HuH-7.5 (cell line): Measurements from ENCODE around the gene DENND6B.
A peak's percentile ranks its signal among the peaks of the same experiment; 100 is the strongest.
"Not testable (repeated sequence)": the region's sequence is repeated elsewhere in the genome, so short reads cannot be mapped to it uniquely, and the experiment has no call there.

ENCODE experiments used
- DNase-seq: peaks from one replicate; pipeline ENCODE4 v3.0.0; 2011; ENCODE audit warnings: low spot score

Gene DENND6B

GRCh38 chr22:50273352-50273751 lies 53.5 kb downstream of the DENND6B start:
- DNase-seq: not testable (repeated sequence)

GRCh38 chr22:50272044-50272802 lies 54.6 kb downstream of the DENND6B start:
- no peak for DNase-seq

- peak; percentile 93 for DNase-seq
Measured at GRCh38 chr22:50271519-50271970, 55.3 kb downstream of the DENND6B start.

- DNase-seq: peak; percentile 97
Measured at GRCh38 chr22:50270666-50271394, 56.0 kb downstream of the DENND6B start.

- DNase-seq: no peak
Measured at GRCh38 chr22:50269970-50270665, 56.7 kb downstream of the DENND6B start, which contains the start of gene MAPK11. Gene MAPK11 (minus strand): TSS chr22:50270380. CDS start chr22:50270292, 88 bp downstream.

GRCh38 chr22:50269573-50269969 lies 57.2 kb downstream of the DENND6B start:
- DNase-seq: no peak

- DNase-seq: no peak
Measured at GRCh38 chr22:50268655-50269113, 58.1 kb downstream of the DENND6B start.

GRCh38 chr22:50267591-50268390 lies 59.0 kb downstream of the DENND6B start:
- DNase-seq: peak; percentile 61

- DNase-seq: no peak
Measured at GRCh38 chr22:50266994-50267393, 59.8 kb downstream of the DENND6B start.

- no peak for DNase-seq
Measured at GRCh38 chr22:50264946-50265669, 61.7 kb downstream of the DENND6B start.

- no peak for DNase-seq
Measured at GRCh38 chr22:50264104-50264745, 62.6 kb downstream of the DENND6B start.

GRCh38 chr22:50262973-50263617 lies 63.7 kb downstream of the DENND6B start:
- DNase-seq: no peak

GRCh38 chr22:50262460-50262911 lies 64.3 kb downstream of the DENND6B start:
- peak; percentile 67 for DNase-seq

- DNase-seq: peak; percentile 96
Measured at GRCh38 chr22:50261615-50262459, 65.0 kb downstream of the DENND6B start, which contains the start of gene MAPK12. Gene MAPK12 (minus strand): TSS chr22:50261683. CDS start chr22:50261509, 174 bp downstream.

- peak; percentile 83 for DNase-seq
Measured at GRCh38 chr22:50260801-50261614, 65.8 kb downstream of the DENND6B start.

- DNase-seq: no peak
Measured at GRCh38 chr22:50260434-50260800, 66.4 kb downstream of the DENND6B start.

GRCh38 chr22:50259302-50259701 lies 67.5 kb downstream of the DENND6B start:
- DNase-seq: no peak
